ENCODE measurements around the gene ZNF415.
"Not testable (repeated sequence)": the region's sequence is repeated elsewhere in the genome, so short reads cannot be mapped to it uniquely, and the experiment has no call there.

The ZNF415 gene

DNA sequence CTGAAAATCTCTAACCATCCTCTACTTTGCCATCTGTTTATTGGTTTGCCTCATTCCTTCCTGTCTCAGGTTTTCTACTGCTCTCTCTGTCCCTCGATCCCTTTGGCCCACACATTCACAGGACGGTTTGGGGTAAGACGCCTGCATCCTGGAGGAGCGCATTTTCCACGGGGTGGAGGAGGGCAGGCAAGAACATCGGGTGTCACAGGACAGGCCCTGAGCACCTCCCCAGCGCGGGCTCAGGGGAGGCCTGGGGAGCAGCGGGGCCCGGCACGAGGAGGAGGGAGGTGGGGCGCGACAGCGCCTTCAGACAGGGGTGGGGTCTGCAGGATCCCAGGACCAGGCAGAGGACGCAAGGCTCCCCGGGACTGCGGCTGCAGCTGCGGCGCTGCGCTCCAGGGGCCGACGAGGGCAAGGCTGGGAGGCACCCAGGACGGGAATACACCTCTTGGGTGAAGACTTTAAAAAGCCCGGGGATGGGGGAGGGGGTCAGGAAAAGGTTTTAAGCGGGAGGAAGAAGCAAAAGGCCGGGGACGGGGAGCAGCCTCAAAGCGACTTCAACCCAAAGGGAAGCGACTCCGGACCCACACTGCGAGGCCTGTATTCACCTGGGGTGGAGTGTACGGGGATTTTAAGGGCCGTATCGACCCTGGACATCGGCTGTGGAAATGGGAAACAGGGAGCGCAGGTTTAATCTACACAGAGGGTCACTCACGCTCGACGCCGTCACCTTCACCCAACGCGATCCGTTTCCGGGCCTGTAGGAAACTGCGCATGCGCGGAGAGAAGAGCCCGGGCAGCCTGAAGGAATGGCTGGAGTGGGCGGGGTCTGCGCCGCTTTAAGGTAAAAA is at the start of gene ZNF415:
Gene ZNF415 (minus strand): TSS at position 770 of the 851 bp plus-strand sequence. CDS start 10,234 bp downstream, outside the sequence.
- DNase-seq = peak; percentile 67

DNA sequence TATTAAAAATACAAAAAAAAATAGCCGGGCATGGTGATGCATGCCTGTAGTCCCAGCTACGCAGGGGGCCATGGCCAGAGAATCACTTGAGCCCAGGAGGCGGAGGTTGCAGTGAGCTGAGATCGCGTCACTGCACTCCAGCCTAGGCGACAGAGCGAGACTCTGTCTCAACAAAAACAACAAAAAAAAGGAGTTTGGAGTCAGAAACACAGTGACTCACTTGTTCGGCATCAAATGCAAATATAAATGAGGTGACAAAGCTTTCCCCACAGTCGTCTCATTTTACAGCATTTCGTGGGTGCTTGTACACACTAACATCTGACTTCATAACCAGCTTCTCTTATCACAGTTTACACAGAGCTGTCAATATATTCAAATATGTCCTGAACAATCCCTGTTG is 49.5 kb upstream of the ZNF415 start:
- DNase-seq = no peak

DNA sequence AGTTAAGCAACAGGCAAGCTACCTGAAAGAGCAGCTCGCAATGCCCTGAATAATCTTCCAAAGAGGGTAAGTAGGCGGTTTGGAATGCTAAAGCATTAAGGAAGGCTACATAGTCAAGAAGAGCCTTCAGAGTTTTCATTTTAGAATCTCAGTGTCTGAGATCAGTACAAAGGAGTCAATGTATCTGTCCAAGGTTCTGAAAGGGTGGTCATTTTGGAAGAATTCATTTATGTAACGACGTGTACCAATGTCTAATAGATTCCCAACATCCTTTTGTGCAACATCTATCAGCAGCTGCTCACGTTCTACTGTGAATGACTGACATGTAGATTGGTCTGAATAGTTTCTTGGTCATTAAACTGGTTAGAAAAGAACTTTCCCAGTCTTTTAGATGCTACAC is 45.3 kb upstream of the ZNF415 start:
- DNase-seq = no peak

DNA sequence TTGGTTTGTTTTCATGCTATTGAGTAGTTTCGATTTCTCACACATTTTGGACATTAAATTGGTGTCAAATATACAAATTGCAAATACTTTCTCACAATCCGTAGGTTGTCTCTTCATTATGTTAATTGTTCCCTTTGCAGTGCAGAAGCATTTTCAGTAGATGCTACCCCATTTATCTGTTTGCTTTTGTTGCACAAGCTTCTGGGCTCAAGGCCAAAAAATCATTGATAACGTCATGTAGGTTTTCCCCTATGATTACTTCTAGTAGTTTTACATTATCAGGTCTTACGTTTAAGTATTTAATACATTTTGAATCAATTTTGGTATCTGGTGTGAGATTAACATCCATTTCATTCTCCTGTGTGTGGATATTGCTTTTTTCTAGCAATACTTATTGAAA is 40.2 kb upstream of the ZNF415 start:
- no peak for DNase-seq

DNA sequence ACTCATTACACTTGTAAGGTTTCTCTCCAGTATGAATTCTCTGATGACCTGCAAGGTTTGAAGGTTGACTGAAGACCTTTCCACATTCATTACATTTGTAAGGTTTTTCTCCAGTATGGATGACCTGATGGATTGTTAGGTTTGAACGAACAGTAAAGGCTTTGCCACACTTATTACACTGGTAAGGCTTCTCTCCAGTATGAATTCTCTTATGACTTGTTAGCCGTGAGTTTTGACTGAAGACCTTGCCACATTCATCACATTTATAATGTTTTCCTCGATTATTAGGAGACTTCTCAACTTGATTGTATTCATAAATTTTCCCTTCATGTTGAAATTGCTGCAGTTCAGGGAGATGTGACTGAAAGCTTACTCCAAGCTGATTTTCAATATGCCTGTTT is 33.0 kb upstream of the ZNF415 start:
- DNase-seq = no peak

DNA sequence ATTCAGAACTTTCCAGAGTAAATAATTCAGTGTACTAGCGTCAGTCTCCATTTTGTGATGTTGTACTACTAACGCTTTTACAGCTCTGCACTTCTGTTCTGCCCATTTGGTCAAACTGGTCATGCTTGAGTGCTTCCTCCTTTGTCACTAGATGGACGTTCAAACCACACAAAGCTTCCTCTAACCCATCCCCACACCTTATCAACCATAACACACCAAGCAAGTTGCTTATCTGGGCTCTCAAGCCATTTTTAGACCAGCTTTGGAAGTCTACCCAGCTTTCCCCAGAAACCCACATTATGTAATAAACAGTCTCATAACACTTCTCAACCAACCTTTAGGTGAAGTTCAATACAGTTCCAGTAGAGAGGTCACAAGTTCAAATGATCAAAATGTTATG is 28.4 kb upstream of the ZNF415 start:
- no peak for DNase-seq

DNA sequence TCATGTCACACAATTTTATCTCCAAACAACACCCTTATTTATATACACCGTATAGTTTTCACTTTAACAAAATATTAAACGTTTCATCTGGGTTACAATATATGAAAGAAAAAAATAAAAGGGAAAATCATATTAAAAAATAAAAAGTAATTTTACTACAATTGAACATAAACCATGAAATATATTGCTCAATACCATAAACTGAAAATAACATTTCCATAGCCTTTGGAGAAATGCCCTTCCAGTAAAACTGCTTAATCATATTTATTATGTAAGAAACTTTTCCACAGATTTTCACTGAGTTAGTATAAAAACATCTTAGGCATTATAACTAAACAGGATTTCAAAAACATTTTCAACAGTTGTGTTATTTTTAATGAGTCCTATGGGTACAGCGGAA is 27.6 kb upstream of the ZNF415 start:
- DNase-seq = no peak

DNA sequence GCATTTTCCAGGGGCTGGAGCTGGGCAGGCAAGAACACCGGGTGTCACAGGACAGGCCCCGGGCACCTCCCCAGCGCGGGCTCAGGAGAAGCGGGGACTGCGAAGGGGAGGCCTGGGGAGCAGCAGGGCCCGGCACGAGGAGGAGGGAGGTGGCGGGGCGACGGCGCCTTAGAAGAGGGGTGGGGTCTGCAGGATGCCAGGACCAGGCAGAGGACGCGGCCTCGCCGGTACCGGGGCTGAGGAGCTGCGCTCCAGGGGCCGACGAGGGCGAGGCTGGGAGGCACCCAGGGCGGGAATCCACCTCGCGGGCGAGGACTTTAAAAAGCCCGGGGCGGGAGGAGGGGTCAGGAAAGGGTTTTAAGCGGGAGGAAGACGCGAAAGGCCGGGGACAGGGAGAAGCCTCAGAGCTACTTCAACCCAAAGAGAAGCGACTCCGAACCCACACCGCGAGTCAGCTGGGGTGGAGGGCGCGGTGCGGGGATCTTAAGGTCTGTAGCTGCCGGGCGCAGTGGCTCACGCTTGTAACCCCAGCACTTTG is 25.5 kb upstream of the ZNF415 start:
- DNase-seq = no peak

DNA sequence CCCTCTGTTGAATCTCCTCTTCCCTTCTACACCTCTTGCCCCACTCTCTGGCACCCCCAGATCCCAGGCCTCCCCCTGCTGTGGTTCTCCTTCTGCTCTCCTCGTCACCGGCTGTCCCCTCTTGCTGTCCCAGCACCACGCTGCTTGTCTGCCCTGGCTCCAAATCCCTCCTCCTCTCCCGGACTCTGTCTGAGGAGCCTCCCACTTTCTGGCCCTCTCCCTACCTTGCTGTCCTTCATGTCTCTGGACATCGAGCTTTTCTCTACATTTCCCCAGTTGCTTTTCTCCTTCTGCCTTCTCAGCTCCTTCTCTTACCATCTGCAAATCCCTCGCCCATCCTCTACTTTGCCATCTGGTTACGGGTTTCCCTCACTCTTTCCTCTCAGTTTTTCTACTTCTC is 24.9 kb upstream of the ZNF415 start:
- no peak for DNase-seq

DNA sequence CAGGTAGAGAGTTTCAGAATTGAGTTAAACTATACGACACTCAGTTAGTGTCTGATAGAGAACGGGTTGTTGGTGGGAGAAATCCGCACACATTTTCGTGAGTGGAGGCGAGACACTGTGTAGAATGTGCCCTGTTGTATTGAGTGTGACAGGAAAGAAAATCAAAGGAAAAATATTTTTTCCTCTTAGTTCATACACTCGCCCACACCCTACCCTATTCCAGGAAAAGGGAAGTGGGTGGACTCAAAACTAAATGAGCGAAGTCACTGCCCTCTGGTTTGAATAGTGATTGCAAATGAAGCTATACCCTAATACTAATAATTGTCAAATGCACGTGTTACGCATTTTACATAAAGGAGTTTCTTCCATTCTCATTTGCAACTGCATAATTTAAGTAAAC is 24.1 kb upstream of the ZNF415 start:
- DNase-seq = no peak

DNA sequence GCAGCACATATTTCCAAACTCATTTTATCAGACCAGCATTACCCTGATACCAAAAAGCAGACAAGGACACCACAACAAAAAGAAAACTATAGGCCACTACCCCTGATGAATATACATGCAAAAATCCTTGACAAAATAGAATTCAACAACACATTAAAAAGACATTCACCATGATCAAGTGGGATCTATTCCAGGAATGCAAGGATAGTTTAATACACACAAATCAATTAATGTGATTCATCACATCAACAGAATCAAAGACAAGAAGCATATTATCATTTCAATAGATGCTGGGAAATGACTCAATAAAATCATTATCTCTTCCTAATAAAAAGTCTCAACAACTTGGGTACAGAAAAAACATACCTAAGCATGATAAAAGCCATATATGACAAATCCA is 14.9 kb upstream of the ZNF415 start:
- no peak for DNase-seq

DNA sequence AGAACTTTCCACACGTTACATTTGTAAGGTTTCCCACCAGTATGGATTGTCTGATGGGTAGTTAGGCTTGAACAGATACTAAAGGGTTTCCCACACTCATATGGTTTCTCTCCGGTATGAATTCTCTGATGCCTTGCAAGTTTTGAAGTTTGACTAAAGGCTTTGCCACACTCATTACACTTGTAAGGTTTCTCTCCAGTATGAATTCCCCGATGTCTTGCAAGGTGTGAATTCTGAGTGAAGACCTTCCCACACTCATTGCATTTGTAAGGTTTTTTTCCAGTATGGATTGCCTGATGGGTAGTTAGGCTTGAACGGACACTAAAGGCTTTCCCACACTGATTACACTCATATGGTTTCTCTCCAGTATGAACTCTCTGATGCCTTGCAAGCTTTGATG is 7.6 kb upstream of the ZNF415 start:
- no peak for DNase-seq

DNA sequence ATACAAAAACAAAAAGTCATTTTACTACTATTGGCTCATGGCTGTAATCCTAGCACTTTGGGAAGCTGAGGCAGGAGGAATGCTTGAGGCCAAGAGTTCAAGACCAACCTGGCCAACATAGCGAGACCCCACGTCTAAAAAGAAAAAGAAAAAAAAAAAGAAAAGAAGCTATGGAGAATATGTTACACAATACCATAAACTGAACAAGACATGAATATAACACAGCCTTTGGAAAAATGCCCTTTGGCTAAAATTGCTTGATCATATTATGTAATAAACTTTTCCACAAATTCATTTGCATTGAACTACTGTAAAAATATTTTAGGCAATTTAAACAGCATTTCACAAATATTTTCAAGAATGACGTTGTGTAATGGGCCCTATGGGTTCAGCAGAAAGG is 3.7 kb upstream of the ZNF415 start:
- DNase-seq = no peak

DNA sequence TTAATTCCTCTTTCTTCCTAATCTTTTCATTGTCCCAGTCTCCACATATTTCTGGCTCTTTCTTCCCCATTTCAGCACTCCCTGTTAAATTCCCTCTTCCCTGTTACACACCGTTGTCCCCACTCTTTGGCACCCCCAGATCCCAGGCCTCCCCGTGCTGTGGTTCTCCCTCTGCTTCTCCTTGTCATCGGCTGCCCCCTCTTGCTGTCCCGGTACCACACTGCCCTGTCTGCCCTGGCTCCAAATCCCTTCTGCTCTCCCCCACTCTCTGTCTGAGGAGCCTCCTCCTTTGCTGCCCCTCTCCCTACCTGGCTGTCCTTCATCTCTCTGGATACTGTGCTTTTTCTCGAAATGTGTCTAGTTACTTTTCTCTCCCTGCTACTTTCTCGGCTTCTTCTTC is 983 bp downstream of the ZNF415 start:
- no peak for DNase-seq

DNA sequence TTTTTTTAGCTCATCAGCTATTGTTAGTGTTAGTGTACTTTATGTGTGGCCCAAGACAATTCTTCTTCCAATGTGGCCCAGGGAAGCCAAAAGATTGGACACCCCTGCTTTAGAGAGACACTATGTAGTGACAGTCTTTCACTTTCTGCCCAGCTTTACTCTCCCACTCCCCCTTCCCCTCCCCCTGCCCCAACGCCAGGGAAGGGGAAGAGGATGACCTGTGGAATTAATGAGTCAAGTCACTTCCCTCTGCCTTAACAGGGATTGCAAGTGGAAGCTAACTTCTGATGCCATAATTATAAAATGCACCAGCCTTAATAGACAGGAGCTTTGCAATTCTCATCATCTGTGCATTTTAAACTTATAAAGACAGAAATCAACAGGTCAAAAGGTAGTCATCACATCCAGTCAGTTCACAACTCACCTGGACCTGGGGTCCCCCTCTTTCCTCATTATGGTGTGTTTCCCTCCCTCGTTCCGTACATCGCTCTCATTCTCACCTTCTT is 1.6 kb downstream of the ZNF415 start:
- DNase-seq = no peak

DNA sequence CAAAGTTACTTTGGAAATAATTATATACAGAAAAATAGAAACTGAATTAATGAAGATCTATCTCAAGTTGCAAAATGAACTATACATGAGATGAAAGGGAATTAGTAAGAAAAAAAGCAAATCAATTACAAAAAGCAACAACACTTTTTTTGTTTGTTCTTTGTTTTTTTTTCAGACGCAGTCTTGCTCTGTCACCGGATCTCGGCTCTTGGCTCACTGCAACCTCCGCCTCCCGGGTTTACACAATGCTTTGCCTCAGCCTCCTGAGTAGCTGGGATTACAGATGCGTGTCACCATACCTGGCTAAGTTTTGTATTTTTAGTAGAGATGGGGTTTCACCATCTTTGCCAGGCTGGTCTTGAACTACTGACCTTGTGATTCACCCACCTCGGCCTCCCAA is 2.2 kb downstream of the ZNF415 start:
- DNase-seq = no peak

DNA sequence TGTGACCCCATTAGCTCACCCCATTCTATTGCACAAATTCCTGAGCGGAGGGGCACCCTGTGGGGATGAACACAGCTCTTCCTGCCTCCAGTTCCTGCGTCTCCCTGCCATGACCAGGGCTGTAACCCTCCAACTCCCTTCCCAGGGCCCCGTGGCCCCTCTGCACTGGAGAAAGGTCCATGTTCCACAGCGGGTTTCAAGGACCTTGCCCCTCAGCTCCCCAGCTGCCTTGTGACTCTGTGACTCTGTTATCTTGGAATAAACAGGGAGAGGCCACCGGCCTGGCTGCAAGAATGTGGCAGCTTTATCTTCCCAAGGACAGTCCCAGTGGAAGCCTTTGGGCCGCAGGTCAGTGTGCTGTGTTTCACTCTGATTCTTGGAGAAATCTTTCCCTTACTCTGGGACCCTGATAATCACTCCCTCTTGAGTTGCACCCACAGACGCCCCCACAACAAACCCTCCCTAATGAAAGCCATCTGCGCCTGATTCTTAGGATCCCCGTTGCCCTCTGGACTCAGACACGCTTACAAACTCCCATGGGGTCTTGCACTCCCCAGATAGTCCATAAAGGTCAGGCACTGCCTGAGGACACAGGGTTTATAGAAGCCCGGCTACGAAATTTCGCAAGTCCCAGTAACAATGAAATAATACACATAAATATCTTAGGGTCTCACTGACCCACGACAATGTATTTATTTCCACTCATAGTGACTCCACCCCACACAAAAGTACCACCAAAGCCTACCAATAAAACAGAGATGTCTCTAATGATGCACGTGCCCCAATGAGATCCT is 5.8 kb downstream of the ZNF415 start:
- not testable (repeated sequence) for DNase-seq

DNA sequence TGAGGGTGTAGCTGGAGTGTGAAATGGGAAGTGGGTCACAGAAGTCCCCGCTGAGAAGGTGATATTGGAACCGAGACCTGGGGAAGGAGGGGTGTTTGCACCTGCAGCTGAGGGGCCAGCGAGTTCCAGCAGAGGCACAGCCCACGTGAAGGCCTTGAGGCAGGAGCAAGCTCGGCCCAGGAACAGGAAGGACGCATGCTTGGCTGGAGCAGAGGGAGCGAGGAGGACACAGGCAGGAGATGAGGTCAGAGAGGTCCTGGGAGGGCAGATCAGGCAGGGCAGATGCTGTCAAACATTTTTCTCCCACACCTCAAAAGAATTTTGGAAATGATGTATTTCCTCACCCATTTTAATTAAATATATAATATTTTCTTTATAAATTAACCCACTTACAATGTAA is 9.3 kb downstream of the ZNF415 start:
- no peak for DNase-seq

DNA sequence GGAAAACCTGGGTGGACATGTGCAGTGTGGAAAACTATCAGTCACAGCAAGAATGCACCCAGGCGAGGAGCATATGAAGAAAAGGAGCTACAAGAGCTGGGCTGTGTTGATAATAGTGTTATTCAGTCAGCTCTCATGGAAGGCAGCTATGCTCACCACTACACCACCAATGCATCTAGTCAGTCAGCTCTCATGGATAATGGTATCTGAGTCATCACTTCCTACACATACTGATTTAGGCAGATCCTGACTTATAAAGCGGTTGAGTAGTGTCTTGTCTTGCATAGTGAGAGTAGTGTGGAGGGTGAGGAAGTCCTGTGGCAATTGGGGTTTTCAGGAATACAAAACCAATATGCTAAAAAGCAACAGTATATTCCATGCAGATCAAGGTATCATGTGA is 20.4 kb downstream of the ZNF415 start:
- DNase-seq = no peak

DNA sequence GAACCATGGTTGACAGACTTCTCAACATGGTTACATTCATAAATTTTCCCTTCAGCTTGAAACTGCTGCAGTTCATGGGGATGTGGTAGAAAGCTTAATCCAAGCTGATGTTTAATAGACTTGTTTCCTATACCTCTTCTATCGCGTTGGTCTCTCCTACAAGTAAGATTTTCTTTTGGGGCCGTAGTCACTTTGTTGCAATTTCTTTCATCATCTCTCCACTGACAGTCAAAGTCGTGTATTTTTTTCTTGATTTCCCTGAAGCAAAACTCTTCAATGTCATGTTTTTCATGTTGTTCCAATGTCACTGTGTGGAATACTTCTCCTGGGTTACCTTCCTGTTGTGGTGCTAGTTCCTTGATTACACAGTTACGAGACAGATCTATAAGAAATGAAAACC is 23.2 kb downstream of the ZNF415 start:
- no peak for DNase-seq

DNA sequence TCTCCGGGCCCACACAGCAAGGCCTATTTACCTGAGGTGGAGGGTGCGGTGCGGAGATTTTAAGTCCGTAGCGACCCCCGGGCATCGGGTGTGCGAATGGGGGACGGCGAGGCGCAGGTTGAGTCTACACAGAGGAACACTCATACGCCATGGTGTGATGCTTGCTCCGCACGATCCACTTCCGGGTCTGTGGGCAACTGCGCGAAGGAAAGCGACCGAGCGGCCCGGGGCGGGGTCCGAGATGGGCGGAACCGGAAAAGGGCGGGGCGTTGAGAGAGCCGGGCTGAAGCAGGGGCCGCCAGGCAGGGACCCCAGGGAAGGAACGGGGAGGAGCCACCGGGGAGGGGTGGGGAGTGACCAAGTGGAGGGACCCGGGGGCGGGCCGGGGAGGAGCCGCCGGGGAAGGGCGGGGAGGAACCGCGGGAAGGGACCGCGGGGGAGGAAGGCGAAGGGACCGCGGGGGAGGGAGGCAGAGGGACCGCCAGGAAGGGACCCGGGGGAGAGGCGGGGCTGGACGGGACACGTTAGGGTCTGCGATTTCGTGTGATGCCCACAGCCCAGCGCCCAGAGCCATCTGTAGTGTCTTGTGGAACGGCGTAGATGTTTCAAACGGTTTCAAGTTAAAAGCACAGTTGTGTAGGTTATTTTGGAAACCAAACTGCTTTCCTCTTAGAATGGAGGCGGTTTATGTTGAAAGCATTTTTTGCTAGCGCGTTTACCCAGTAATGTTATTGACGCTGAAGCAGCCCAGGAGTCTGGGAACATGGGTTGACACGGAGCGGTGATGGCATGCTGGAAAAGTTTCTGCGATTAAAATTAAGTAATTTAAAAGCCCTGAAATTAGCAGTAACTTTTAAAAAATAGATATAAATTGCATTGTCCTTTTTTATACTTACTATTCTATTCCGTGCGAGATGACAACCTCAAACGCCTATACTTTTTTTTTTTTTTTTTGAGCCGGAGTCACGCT is 29.2 kb downstream of the ZNF415 start, which contains the start of gene ZNF160:
Gene ZNF160 (minus strand): TSS at position 189 of the 970 bp plus-strand sequence. CDS start 17,146 bp downstream, outside the sequence.
- peak; percentile 97 for DNase-seq

DNA sequence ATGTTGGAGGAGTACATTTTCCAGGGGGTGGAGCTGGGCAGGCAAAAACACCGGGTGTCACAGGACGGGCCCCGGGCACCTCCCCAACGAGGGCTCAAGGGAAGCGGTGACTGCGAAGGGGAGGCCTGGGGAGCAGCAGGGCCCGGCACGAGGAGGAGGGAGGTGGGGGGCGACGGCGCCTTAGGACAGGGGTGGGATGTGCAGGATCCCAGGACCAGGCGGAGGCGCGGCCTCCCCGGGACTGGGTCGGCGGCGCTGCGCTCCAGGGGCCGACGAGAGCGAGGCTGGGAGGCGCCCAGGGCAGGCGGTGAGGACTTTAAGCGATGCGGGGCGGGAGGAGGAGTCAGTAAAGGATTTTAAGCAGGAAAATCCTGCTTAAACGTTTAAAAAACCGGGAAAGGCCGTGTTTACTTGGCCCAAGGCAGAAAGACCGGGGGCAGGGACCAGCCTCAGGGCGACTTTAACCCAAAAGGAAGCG is 29.9 kb downstream of the ZNF415 start:
- no peak for DNase-seq

Data from NCI-H526 treated with DMSO at 0.1 percent for 48 hours (cell line).